Thoracic aorta (tissue), 2 donors: ENCODE results near the gene ITGB7. TPM values are rescaled to one million over a fixed set of nuclear protein-coding genes. Genes with fewer than 3 reads are reported as not detected.
A peak's percentile ranks its signal among the peaks of the same experiment; 100 is the strongest.

Experiments used
- ATAC-seq: fragments of 150-250 bp; one replicate; pipeline ENCODE4 v1.8.0; 2017; ENCODE audit warnings: low read depth; ENCODE audit not compliant: insufficient number of reproducible peaks, low FRiP score
- DNase-seq: peaks from one replicate; pipeline ENCODE4 v3.0.0-alpha.2; 2020; ENCODE audit warnings: low spot score
- H3K27ac ChIP-seq, 2 donors: fragments of 200-600 bp; sonication (generic); 1 replicate in 1 of 2; 2 replicates in 1 of 2; pipeline ENCODE4 v1.5.1; 2016; ENCODE audit warnings: mild to moderate bottlenecking in 2 of 2, moderate library complexity in 2 of 2
- H3K27me3 ChIP-seq: fragments of 200-600 bp; sonication (generic); replicated peaks from 2 replicates; pipeline ENCODE4 v1.6.0; 2016; ENCODE audit warnings: mild to moderate bottlenecking; ENCODE audit not compliant: insufficient read depth
- H3K36me3 ChIP-seq: fragments of 200-600 bp; sonication (generic); one replicate; pipeline ENCODE4 v1.5.1; 2016
- H3K4me1 ChIP-seq, 2 donors: fragments of 200-600 bp; sonication (generic); 1 replicate in 1 of 2; 2 replicates in 1 of 2; pipeline versions ENCODE4 v1.5.1 to v1.6.0; 2016; ENCODE audit warnings: low read depth in 2 of 2, mild to moderate bottlenecking in 1 of 2; ENCODE audit not compliant: control insufficient read depth in 1 of 2
- H3K4me3 ChIP-seq: fragments of 200-600 bp; sonication (generic); 2 replicates; pipeline ENCODE4 v1.5.1; 2016; ENCODE audit warnings: mild to moderate bottlenecking
- H3K9me3 ChIP-seq: fragments of 200-600 bp; sonication (generic); 2 replicates; pipeline ENCODE4 v1.5.1; 2016
- total RNA-seq, 2 donors: library from RNA; depleted of rRNA; stranded (reverse); fragments of >200 nt; gene quantifications; one replicate each; pipeline versions ENCODE4 v1.1.0 to v1.2.3, GENCODE V29; 2016
- TF ChIP-seq, protein P1 (sequence below): fragments of 200-600 bp; sonication (generic); IDR thresholded peaks from one replicate; pipeline ENCODE4 v1.5.1; 2019; ENCODE audit warnings: antibody characterized with exemption

ITGB7 gene
- total RNA-seq, 2 donors from 2014 or later = 2.1 to 8.3 TPM

DNA sequence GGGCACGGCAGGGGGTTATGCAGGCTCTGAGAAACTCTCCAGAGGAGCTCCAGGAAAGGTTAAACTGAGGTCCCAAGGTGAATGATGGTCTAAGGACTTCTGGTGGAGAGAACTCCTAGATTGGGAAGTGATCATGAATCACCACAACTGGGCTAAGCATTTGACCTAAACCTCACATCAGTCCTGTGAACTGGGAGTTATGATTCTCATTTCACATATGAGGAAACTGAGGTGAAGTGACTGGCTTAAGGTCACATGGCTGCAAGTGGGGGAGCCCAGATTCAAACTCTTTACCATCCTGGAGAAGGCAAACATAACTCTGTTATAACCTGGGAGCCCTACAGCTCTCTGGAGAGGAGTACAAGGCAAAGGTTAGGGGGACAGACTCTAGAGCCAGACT lies 20.8 kb upstream of the ITGB7 start:
- peaks cover 35 to 71% of the 10 kb centered on the region in 2 donors for H3K4me1 ChIP-seq
- no peak overlapping the region for H3K4me3 ChIP-seq
- H3K9me3 ChIP-seq = no peaks in the 10 kb centered on the region
- TF ChIP-seq, protein P1, sequence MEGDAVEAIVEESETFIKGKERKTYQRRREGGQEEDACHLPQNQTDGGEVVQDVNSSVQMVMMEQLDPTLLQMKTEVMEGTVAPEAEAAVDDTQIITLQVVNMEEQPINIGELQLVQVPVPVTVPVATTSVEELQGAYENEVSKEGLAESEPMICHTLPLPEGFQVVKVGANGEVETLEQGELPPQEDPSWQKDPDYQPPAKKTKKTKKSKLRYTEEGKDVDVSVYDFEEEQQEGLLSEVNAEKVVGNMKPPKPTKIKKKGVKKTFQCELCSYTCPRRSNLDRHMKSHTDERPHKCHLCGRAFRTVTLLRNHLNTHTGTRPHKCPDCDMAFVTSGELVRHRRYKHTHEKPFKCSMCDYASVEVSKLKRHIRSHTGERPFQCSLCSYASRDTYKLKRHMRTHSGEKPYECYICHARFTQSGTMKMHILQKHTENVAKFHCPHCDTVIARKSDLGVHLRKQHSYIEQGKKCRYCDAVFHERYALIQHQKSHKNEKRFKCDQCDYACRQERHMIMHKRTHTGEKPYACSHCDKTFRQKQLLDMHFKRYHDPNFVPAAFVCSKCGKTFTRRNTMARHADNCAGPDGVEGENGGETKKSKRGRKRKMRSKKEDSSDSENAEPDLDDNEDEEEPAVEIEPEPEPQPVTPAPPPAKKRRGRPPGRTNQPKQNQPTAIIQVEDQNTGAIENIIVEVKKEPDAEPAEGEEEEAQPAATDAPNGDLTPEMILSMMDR = no peak
- ATAC-seq = no peak
- peaks cover 3% of the 10 kb centered on the region for H3K36me3 ChIP-seq
- H3K27ac ChIP-seq = no peak overlapping the region
- DNase-seq = no peak
- no peaks in the 10 kb centered on the region for H3K27me3 ChIP-seq

GRCh38 chr12:53227341-53227740 lies 20.3 kb upstream of the ITGB7 start:
- Histone ChIP-seq H3K4me3 (no peak overlapping the region), H3K4me1 (peaks cover 33 to 71% of the 10 kb centered on the region in 2 donors), H3K27me3 (no peaks in the 10 kb centered on the region), H3K9me3 (no peaks in the 10 kb centered on the region), H3K36me3 (peaks cover 3% of the 10 kb centered on the region), H3K27ac (no peak overlapping the region)
- no peak for ATAC-seq
- TF ChIP-seq, protein P1 = no peak
- no peak for DNase-seq

GRCh38 chr12:53226815-53227214 lies 19.8 kb upstream of the ITGB7 start:
- Histone ChIP-seq H3K4me1 (peaks cover 37 to 76% of the 10 kb centered on the region in 2 donors), H3K27ac (no peak overlapping the region), H3K27me3 (no peaks in the 10 kb centered on the region), H3K4me3 (no peak overlapping the region), H3K36me3 (peaks cover 3% of the 10 kb centered on the region), H3K9me3 (no peaks in the 10 kb centered on the region)
- TF ChIP-seq, protein P1 = no peak
- DNase-seq = no peak
- ATAC-seq = no peak

- DNase-seq (no peak), ATAC-seq (no peak)
- H3K4me3 ChIP-seq = no peak overlapping the region
These were observed 18.8 kb upstream of the ITGB7 start for GRCh38 chr12:53225635-53226424.

GRCh38 chr12:53224897-53225634 lies 18.0 kb upstream of the ITGB7 start:
- ATAC-seq (no peak), DNase-seq (no peak)
- TF ChIP-seq, protein P1 = no peak
- no peaks in the 10 kb centered on the region for H3K9me3 ChIP-seq
- peaks cover 3% of the 10 kb centered on the region for H3K36me3 ChIP-seq
- H3K27ac ChIP-seq = peak overlapping the region; percentile 97 to 99
- H3K4me3 ChIP-seq = no peak overlapping the region
- no peaks in the 10 kb centered on the region for H3K27me3 ChIP-seq
- peaks cover 32 to 64% of the 10 kb centered on the region in 2 donors for H3K4me1 ChIP-seq

More at GRCh38 chr12:53225635-53226424, 18.8 kb upstream of the ITGB7 start:
- H3K27ac ChIP-seq = peak overlapping the region; percentile 97 to 99
- H3K27me3 ChIP-seq = no peaks in the 10 kb centered on the region
- TF ChIP-seq, protein P1 = no peak
- peaks cover 37 to 72% of the 10 kb centered on the region in 2 donors for H3K4me1 ChIP-seq
- peaks cover 3% of the 10 kb centered on the region for H3K36me3 ChIP-seq
- no peaks in the 10 kb centered on the region for H3K9me3 ChIP-seq
